ENCODE measurements around the gene NDUFS8. TPM values are rescaled to one million over a fixed set of nuclear protein-coding genes. Genes with fewer than 3 reads are reported as not detected.

Gene NDUFS8
- total and polyA plus RNA-seq, 4 donors, result 61.2 to 148 (median 106) TPM

- no peak for TF ChIP-seq MAX (IDR thresholded peaks at IDR 0.05)
- TF ChIP-seq FOXA1 (IDR thresholded peaks at IDR 0.05), result no peak
- no peak for TF ChIP-seq JUND (IDR thresholded peaks at IDR 0.05)
- no peak for TF ChIP-seq HNF4G (IDR thresholded peaks at IDR 0.05)
- no peak for TF ChIP-seq RXRA (IDR thresholded peaks at IDR 0.05)
- TF ChIP-seq NR2F2 (IDR thresholded peaks at IDR 0.05), result no peak
- no peak for TF ChIP-seq YY1 (IDR thresholded peaks at IDR 0.05)
- no peak for TF ChIP-seq HNF4A (conservative IDR thresholded peaks at IDR 0.05)
- TF ChIP-seq TAF1 (conservative IDR thresholded peaks at IDR 0.05), result no peak
Measured at GRCh38 chr11:68043029-68043348, 12.5 kb downstream of the NDUFS8 start (continued).

GRCh38 chr11:68043349-68044144, 13.1 kb downstream of the NDUFS8 start:
- H3K4me3 ChIP-seq (ENCODE audit: low read depth in 1 of 3, low read length in 3 of 3), result no peak overlapping the region
- no peak overlapping the region for H3K9ac ChIP-seq (ENCODE audit: low read depth in 1 of 2, low read length in 2 of 2)
- peaks cover 4 to 20% (median 10%) of the 10 kb centered on the region in 4 donors for H3K4me1 ChIP-seq (ENCODE audit: control insufficient read depth in 4 of 4, insufficient read depth in 4 of 4, low read length in 3 of 4)
- 94% methylated on average over 36 of the region's 36 CpGs for WGBS
- no peaks in the 10 kb centered on the region for H3K27me3 ChIP-seq (ENCODE audit: control insufficient read depth in 4 of 4, insufficient read depth in 4 of 4, low read length in 3 of 4)
- no peaks in the 10 kb centered on the region for H3K9me3 ChIP-seq (ENCODE audit: control insufficient read depth in 4 of 4, low read length in 3 of 4)
- H3K36me3 ChIP-seq (ENCODE audit: control insufficient read depth in 4 of 4, insufficient read depth in 3 of 4, low read depth in 1 of 4, low read length in 3 of 4), result peaks cover 0 to 29% (median 7%) of the 10 kb centered on the region in 4 donors
- DNase-seq (ENCODE audit: low spot score), result no peak
- no peak overlapping the region for H3K27ac ChIP-seq (ENCODE audit: low read depth in 1 of 2, low read length in 2 of 2)
- TF ChIP-seq REST (IDR thresholded peaks at IDR 0.05) (no peak), JUND (IDR thresholded peaks at IDR 0.05) (no peak), HNF4A (conservative IDR thresholded peaks at IDR 0.05) (no peak), SP1 (IDR thresholded peaks at IDR 0.05) (no peak), RAD21 (IDR thresholded peaks at IDR 0.05) (no peak), ATF3 (IDR thresholded peaks at IDR 0.05) (no peak), FOXA2 (IDR thresholded peaks at IDR 0.05) (no peak)

GRCh38 chr11:68044145-68044813, 13.8 kb downstream of the NDUFS8 start:
- 90% methylated on average over 24 of the region's 24 CpGs for whole genome bisulfite sequencing
- Histone ChIP-seq H3K27me3 (ENCODE audit: control insufficient read depth in 4 of 4, insufficient read depth in 4 of 4, low read length in 3 of 4) (no peaks in the 10 kb centered on the region), H3K36me3 (ENCODE audit: control insufficient read depth in 4 of 4, insufficient read depth in 3 of 4, low read depth in 1 of 4, low read length in 3 of 4) (peaks cover 0 to 35% (median 8%) of the 10 kb centered on the region in 4 donors), H3K27ac (ENCODE audit: low read depth in 1 of 2, low read length in 2 of 2) (no peak overlapping the region), H3K4me3 (ENCODE audit: low read depth in 1 of 3, low read length in 3 of 3) (no peak overlapping the region), H3K9me3 (ENCODE audit: control insufficient read depth in 4 of 4, low read length in 3 of 4) (no peaks in the 10 kb centered on the region), H3K4me1 (ENCODE audit: control insufficient read depth in 4 of 4, insufficient read depth in 4 of 4, low read length in 3 of 4) (peaks cover 4 to 14% (median 7%) of the 10 kb centered on the region in 4 donors), H3K9ac (ENCODE audit: low read depth in 1 of 2, low read length in 2 of 2) (no peak overlapping the region)
- DNase-seq (ENCODE audit: low spot score), result no peak
- no peak for TF ChIP-seq HNF4G (IDR thresholded peaks at IDR 0.05)
- TF ChIP-seq CTCF (IDR thresholded peaks at IDR 0.05; ENCODE audit: low read depth, low read length, missing input control), result no peak
- no peak for TF ChIP-seq REST (IDR thresholded peaks at IDR 0.05)
- TF ChIP-seq RXRA (IDR thresholded peaks at IDR 0.05), result no peak
- TF ChIP-seq JUND (IDR thresholded peaks at IDR 0.05), result no peak
- no peak for TF ChIP-seq TAF1 (conservative IDR thresholded peaks at IDR 0.05)
- no peak for TF ChIP-seq NR2F2 (IDR thresholded peaks at IDR 0.05)
- no peak for TF ChIP-seq FOXA1 (IDR thresholded peaks at IDR 0.05)
- TF ChIP-seq ATF3 (IDR thresholded peaks at IDR 0.05), result no peak
- no peak for TF ChIP-seq FOXA2 (IDR thresholded peaks at IDR 0.05)
- no peak for TF ChIP-seq YY1 (IDR thresholded peaks at IDR 0.05)
- TF ChIP-seq ZBTB33 (IDR thresholded peaks at IDR 0.05), result no peak

Measured in liver (tissue), 9 donors.